Measurements from ENCODE around the gene CES4A. TPM values are rescaled to one million over a fixed set of nuclear protein-coding genes. Genes with fewer than 3 reads are reported as not detected.
"Not testable (repeated sequence)": the region's sequence is repeated elsewhere in the genome, so short reads cannot be mapped to it uniquely, and the experiment has no call there.

The CES4A gene
- total and polyA plus RNA-seq, 7 donors, result 4.2 to 41.3 (median 6.0) TPM

DNA sequence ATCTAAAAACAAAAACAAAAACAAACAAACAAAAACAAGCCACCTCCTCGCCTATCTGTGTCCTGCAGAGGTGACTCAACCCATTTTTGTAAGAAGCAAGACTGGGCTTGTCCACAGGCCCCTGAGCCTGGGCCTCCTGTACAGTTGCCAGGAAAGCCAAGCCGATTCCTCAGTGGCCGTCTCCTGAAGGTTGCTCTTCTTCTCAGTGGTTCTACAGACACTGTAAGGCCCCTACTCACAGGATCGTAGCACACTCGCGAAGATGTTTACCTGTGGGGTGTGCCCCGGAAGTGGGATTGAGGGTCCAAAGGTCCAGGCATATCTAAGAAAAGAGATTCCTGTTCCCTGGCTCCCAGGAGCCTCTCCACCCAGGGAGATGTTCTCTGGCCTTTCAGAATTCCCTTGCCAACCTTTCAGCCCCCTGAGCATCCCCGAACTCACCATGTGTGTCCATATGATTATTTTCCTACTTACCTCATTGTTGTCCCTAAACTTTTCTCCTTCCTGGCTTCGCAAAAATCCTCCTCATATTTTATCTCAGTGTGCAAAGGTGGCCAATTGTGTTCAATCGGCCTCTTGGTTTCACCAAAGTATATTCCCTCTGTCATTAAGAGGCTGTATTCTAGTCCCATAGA is 34.8 kb upstream of the CES4A start:
- ATAC-seq, result peak in 3 of 4 donors; percentile 22 to 66 (median 26)
- WGBS, 3 donors, result 66 to 82% (median 66%) methylated on average over 10 of the region's 10 CpGs
- DNase-seq, result no peak

GRCh38 chr16:66954097-66954659 is 34.2 kb upstream of the CES4A start:
- Histone ChIP-seq H3K4me1 (peaks cover 19% of the 10 kb centered on the region), H3K27ac (peak overlapping the region; percentile 91), H3K27me3 (ENCODE audit: insufficient read depth in 3 of 3, low read length in 2 of 3) (no peaks in the 10 kb centered on the region), H3K36me3 (ENCODE audit: insufficient read depth in 1 of 2, low read depth in 1 of 2) (peaks cover 0 to 6% of the 10 kb centered on the region in 2 donors), H3K4me3 (peak overlapping the region; percentile 1), H3K9me3 (peaks cover 8% of the 10 kb centered on the region)
- intact Hi-C loops (cut with DNase I), result loop anchor here in 1 of 2 donors (10.0 kb wide), 1 partner anchor 59 kb away; no protein-coding TSS in a partner anchor
- ATAC-seq (peak; percentile 62 to 79 (median 64)), DNase-seq (peak; percentile 77 to 82)
- 10 to 31% (median 19%) methylated on average over 8 of the region's 8 CpGs for WGBS, 3 donors
- TF ChIP-seq, protein P1, sequence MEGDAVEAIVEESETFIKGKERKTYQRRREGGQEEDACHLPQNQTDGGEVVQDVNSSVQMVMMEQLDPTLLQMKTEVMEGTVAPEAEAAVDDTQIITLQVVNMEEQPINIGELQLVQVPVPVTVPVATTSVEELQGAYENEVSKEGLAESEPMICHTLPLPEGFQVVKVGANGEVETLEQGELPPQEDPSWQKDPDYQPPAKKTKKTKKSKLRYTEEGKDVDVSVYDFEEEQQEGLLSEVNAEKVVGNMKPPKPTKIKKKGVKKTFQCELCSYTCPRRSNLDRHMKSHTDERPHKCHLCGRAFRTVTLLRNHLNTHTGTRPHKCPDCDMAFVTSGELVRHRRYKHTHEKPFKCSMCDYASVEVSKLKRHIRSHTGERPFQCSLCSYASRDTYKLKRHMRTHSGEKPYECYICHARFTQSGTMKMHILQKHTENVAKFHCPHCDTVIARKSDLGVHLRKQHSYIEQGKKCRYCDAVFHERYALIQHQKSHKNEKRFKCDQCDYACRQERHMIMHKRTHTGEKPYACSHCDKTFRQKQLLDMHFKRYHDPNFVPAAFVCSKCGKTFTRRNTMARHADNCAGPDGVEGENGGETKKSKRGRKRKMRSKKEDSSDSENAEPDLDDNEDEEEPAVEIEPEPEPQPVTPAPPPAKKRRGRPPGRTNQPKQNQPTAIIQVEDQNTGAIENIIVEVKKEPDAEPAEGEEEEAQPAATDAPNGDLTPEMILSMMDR (IDR thresholded peaks at IDR 0.05), result peak; percentile 83

More for the DNA sequence above, 34.8 kb upstream of the CES4A start:
- Histone ChIP-seq H3K27ac (peak overlapping the region; percentile 91), H3K27me3 (ENCODE audit: insufficient read depth in 3 of 3, low read length in 2 of 3) (no peaks in the 10 kb centered on the region), H3K4me3 (peak overlapping the region; percentile 1), H3K9me3 (peaks cover 8% of the 10 kb centered on the region), H3K36me3 (ENCODE audit: insufficient read depth in 1 of 2, low read depth in 1 of 2) (peaks cover 0 to 6% of the 10 kb centered on the region in 2 donors), H3K4me1 (peaks cover 13% of the 10 kb centered on the region)
- TF ChIP-seq, protein P1 (IDR thresholded peaks at IDR 0.05), result no peak
- intact Hi-C loops (cut with DNase I), result loop anchor here in 1 of 2 donors (10.0 kb wide), 1 partner anchor 59 kb away; no protein-coding TSS in a partner anchor

DNA sequence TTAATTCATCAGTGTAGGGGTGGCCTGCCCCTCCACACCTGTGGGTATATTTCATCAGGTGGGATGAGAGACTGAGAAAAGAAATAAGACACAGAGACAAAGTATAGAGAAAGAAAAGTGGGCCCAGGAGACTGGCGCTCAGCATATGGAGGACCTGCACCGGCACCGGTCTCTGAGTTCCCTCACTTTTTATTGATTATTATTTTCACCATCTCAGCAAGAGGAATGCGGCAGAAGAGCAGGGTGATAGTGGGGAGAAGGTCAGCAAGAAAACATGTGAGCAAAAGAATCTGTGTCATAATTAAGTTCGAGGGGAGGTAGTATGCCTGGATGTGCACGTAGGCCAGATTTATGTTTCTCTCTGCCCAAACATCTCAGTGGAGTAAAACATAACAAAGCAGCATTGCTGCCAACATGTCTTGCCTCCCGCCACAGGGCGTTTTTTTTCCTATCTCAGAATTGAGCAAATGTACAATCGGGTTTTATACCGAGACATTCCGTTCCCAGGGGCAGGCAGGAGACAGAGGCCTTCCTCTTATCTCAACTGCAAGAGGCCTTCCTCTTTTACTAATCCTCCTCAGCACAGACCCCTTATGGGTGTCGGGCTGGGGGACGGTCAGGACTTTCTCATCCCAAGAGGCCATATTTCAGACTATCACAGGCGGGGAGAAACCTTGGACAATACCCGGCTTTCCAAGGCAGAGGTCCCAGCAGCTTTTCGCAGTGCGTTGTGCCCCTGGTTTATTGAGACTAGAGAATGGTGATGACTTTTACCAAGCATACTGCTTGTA is 32.8 kb upstream of the CES4A start:
- ATAC-seq, result not testable (repeated sequence)
- 79 to 87% (median 82%) methylated on average over 17 of the region's 17 CpGs for WGBS, 3 donors

GRCh38 chr16:66956154-66956457 is 32.3 kb upstream of the CES4A start:
- not testable (repeated sequence) for H3K9me3 ChIP-seq; H3K27ac ChIP-seq; H3K27me3 ChIP-seq (ENCODE audit: insufficient read depth in 3 of 3, low read length in 2 of 3); ATAC-seq; H3K4me3 ChIP-seq; DNase-seq
- H3K36me3 ChIP-seq (ENCODE audit: insufficient read depth in 1 of 2, low read depth in 1 of 2), result peaks cover 0 to 14% of the 10 kb centered on the region in 2 donors
- intact Hi-C loops (cut with DNase I), result loop anchor here in 1 of 2 donors (10.0 kb wide), 1 partner anchor 61 kb away; no protein-coding TSS in a partner anchor
- WGBS, 3 donors, result 80 to 91% (median 82%) methylated on average over 1 of the region's 1 CpG
- H3K4me1 ChIP-seq, result peaks cover 25% of the 10 kb centered on the region

More for the DNA sequence above, 32.8 kb upstream of the CES4A start:
- peaks cover 25% of the 10 kb centered on the region for H3K4me1 ChIP-seq
- not testable (repeated sequence) for H3K27ac ChIP-seq; H3K36me3 ChIP-seq (ENCODE audit: insufficient read depth in 1 of 2, low read depth in 1 of 2); H3K27me3 ChIP-seq (ENCODE audit: insufficient read depth in 3 of 3, low read length in 2 of 3); H3K4me3 ChIP-seq; DNase-seq; H3K9me3 ChIP-seq
- intact Hi-C loops (cut with DNase I), result loop anchor here in 1 of 2 donors (10.0 kb wide), 1 partner anchor 61 kb away; no protein-coding TSS in a partner anchor

- intact Hi-C loops (cut with DNase I), result loop anchor here in 1 of 2 donors (10.0 kb wide), 1 partner anchor 64 kb away; no protein-coding TSS in a partner anchor
- peaks cover 13% of the 10 kb centered on the region for H3K4me1 ChIP-seq
- no peak overlapping the region for H3K4me3 ChIP-seq
- peaks cover 0 to 44% of the 10 kb centered on the region in 2 donors for H3K36me3 ChIP-seq (ENCODE audit: insufficient read depth in 1 of 2, low read depth in 1 of 2)
- ATAC-seq, result no peak
- no peaks in the 10 kb centered on the region for H3K27me3 ChIP-seq (ENCODE audit: insufficient read depth in 3 of 3, low read length in 2 of 3)
- TF ChIP-seq, protein P1 (IDR thresholded peaks at IDR 0.05), result no peak
- peak in 1 of 2 donors; percentile 11 for DNase-seq
- H3K27ac ChIP-seq, result no peak overlapping the region
- WGBS, 3 donors, result 78 to 84% (median 80%) methylated on average over 7 of the region's 7 CpGs
- H3K9me3 ChIP-seq, result no peaks in the 10 kb centered on the region
Measured at GRCh38 chr16:66958857-66959703, 29.3 kb upstream of the CES4A start.
